Spinal cord (tissue), 10 donors: ENCODE measurements around the gene RAB40C. TPM values are rescaled to one million over a fixed set of nuclear protein-coding genes. Genes with fewer than 3 reads are reported as not detected.

Experiments used
- DNase-seq, 6 donors: peaks; one replicate each; pipeline versions ENCODE4 v3.0.0 to v3.0.0-alpha.2; 2013 to 2015; ENCODE audit warnings: low spot score in 6 of 6, low read depth in 4 of 6
- H3K27ac ChIP-seq: one replicate; pipeline ENCODE4 v1.5.1; 2013; ENCODE audit warnings: low read depth, low read length, control low read depth
- H3K27me3 ChIP-seq: one replicate; pipeline ENCODE4 v1.6.1; 2013; ENCODE audit warnings: low read length; ENCODE audit not compliant: control insufficient read depth, insufficient read depth
- H3K36me3 ChIP-seq: one replicate; pipeline ENCODE4 v1.6.1; 2013; ENCODE audit warnings: low read length; ENCODE audit not compliant: control insufficient read depth, insufficient read depth
- H3K4me1 ChIP-seq: one replicate; pipeline ENCODE4 v1.6.1; 2013; ENCODE audit warnings: low read length; ENCODE audit not compliant: control insufficient read depth, insufficient read depth
- H3K4me3 ChIP-seq: one replicate; pipeline ENCODE4 v1.5.1; 2013; ENCODE audit warnings: low read depth, low read length, control low read depth
- H3K9me3 ChIP-seq: one replicate; pipeline ENCODE4 v1.6.1; 2013; ENCODE audit warnings: low read length; ENCODE audit not compliant: control insufficient read depth, insufficient read depth
- WGBS: methylation state at CpG from one replicate; pipeline ENCODE4 v1.1.5; 2013; ENCODE audit warnings: missing lambda C conversion rate; ENCODE audit not compliant: insufficient coverage; 5-methylcytosine and 5-hydroxymethylcytosine counted together
- long read RNA-seq, 4 donors: transcript quantifications; one replicate each; lab custom pipeline, GENCODE V29; 2026
- polyA plus RNA-seq, 2 donors: library from polyadenylated mRNA; unstranded; fragments of 120-200 nt; gene quantifications; one replicate each; pipeline ENCODE4 v1.2.1, GENCODE V29; 2013; ENCODE audit not compliant: insufficient read length in 2 of 2
- total RNA-seq, 2 donors: library from RNA; depleted of rRNA in 1 of 2; stranded (reverse); fragments of 120-200 nt in 1 of 2; fragments of >200 nt in 1 of 2; gene quantifications; one replicate each; pipeline versions ENCODE4 v1.2.3 to v1.2.4, GENCODE V29; 2013 to 2014
- donor health status: healthy.

Gene RAB40C, protein sequence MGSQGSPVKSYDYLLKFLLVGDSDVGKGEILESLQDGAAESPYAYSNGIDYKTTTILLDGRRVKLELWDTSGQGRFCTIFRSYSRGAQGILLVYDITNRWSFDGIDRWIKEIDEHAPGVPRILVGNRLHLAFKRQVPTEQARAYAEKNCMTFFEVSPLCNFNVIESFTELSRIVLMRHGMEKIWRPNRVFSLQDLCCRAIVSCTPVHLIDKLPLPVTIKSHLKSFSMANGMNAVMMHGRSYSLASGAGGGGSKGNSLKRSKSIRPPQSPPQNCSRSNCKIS
- total RNA-seq: 10 to 100 TPM; 12.4 to 21.7 TPM
- 10 to 100 TPM; 38.4 to 45.7 TPM for polyA plus RNA-seq
- long read RNA-seq, donor 1, transcript RAB40C-201 (6 exons, 2,699 nt): minor isoform, 5 of 12 reads
- long read RNA-seq, donor 1, transcript RAB40C-204 (7 exons, 2,569 nt): major isoform, 6 of 12 reads
- long read RNA-seq, donor 1, partial matches to known transcripts: 0 of 12 reads
- long read RNA-seq, donor 1, other reads (novel, unspliced or antisense): 0 of 12 reads
- long read RNA-seq, donor 2, partial matches to known transcripts: 0 of 5 reads
- long read RNA-seq, donor 2, other reads (novel, unspliced or antisense): 0 of 5 reads
- long read RNA-seq, donor 3, partial matches to known transcripts: 0 of 3 reads
- long read RNA-seq, donor 3, other reads (novel, unspliced or antisense): 0 of 3 reads
- long read RNA-seq, donor 4, partial matches to known transcripts: 0 of 5 reads
- long read RNA-seq, donor 4, other reads (novel, unspliced or antisense): 0 of 5 reads

GRCh38 chr16:589658-590187 lies at the start of gene RAB40C:
Gene RAB40C, plus strand, starts transcription at chr16:590066. Its CDS starts 226 bp downstream, at chr16:590292.
- Histone ChIP-seq H3K4me1 (peaks cover 76% of the 10 kb centered on the region), H3K36me3 (peaks cover 35% of the 10 kb centered on the region), H3K27me3 (no peaks in the 10 kb centered on the region), H3K27ac (peak within 1 kb of the TSS; percentile 97), H3K9me3 (no peaks in the 10 kb centered on the region), H3K4me3 (peak within 1 kb of the TSS; percentile 82)
- DNase-seq: peak; percentile 93 to 99 (median 95)
- under 1% methylated on average over 67 of the region's 67 CpGs for WGBS

DNA sequence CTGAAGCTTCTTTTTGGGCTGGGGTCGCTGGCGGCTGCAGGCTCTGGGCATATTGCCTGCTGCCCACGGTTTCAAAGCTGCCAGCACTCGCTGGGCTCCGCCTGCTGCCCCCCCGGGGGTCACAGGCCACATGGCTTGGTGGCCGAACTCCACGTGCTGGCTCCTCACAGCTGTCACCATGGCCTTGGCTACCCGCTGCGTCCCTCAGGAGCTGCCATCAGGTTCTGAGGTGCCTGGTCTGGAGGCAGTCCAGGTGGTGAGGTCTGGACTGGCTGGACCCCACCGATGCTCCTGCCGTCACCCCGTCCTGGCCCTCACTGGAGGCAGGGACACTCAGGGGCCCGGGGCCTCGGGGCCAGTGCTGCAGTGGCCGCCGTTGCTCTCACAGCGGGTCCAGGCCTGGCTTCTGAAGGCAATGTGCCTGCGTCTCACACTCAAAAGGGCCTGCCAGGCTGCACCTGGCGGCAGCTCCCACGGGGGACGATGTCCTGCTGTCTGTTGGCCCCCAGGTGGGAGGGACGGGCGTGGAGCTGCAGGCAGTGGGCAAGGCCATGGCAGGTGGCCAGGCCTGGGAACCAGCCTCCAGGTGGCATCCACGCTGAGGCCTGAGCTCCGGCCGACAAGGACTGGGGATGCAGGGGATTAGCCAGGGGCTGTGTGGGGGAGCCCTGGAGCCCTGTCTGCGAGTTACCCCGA lies 49.1 kb upstream of the RAB40C start:
- Histone ChIP-seq H3K9me3 (no peaks in the 10 kb centered on the region), H3K4me3 (no peak overlapping the region), H3K27me3 (no peaks in the 10 kb centered on the region), H3K36me3 (peaks cover 94% of the 10 kb centered on the region), H3K4me1 (no peaks in the 10 kb centered on the region), H3K27ac (no peak overlapping the region)
- DNase-seq: no peak
- 89% methylated on average over 29 of the region's 29 CpGs for WGBS

- Histone ChIP-seq H3K4me1 (no peaks in the 10 kb centered on the region), H3K9me3 (no peaks in the 10 kb centered on the region), H3K27me3 (no peaks in the 10 kb centered on the region), H3K36me3 (peaks cover 94% of the 10 kb centered on the region), H3K27ac (no peak overlapping the region), H3K4me3 (no peak overlapping the region)
- 83% methylated on average over 49 of the region's 51 CpGs for WGBS
- no peak for DNase-seq
These were observed 46.3 kb upstream of the RAB40C start for GRCh38 chr16:543301-544164.

DNA sequence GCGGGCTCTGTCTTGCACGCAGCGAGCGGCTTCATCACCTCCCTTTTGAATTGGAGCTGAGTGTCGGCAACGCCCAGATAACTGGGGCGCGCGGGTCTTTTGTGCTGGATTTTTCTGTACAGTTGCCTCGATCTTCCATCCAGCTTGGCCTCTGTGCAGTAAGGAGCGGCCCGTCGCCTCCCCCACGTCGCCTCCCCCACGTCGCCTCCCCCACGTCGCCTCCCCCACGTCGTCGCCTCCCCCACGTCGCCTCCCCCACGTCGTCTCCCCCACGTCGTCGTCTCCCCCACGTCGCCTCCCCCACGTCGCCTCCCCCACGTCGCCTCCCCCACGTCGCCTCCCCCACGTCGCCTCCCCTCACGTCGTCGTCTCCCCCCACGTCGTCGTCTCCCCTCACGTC lies 45.3 kb upstream of the RAB40C start:
- Histone ChIP-seq H3K27ac (no peak overlapping the region), H3K9me3 (no peaks in the 10 kb centered on the region), H3K36me3 (peaks cover 96% of the 10 kb centered on the region), H3K4me1 (no peaks in the 10 kb centered on the region), H3K4me3 (no peak overlapping the region), H3K27me3 (no peaks in the 10 kb centered on the region)
- 89% methylated on average over 27 of the region's 46 CpGs for WGBS
- no peak for DNase-seq

DNA sequence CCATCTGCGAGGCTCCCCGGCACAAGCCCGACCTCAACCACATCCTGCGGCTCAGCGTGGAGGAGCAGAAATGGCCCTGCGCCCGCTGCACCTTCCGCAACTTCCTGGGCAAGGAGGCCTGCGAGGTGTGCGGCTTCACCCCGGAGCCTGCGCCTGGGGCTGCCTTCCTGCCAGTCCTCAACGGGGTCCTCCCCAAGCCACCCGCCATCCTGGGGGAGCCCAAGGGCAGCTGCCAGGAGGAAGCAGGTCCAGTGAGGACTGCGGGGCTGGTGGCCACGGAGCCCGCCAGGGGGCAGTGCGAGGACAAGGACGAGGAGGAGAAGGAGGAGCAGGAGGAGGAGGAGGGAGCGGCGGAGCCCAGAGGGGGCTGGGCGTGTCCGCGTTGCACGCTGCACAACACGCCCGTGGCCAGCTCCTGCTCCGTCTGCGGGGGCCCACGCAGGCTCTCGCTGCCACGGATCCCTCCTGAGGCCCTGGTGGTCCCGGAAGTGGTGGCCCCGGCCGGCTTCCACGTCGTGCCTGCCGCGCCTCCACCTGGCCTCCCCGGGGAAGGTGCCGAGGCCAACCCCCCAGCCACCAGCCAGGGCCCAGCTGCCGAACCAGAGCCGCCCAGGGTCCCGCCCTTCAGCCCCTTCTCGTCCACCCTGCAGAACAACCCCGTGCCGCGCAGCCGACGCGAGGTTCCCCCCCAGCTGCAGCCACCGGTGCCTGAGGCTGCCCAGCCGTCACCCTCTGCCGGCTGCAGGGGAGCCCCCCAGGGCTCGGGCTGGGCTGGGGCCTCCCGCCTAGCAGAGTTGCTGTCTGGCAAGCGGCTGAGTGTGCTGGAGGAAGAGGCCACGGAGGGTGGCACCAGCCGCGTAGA lies 42.7 kb upstream of the RAB40C start:
- 84% methylated on average over 54 of the region's 60 CpGs for WGBS
- Histone ChIP-seq H3K27ac (no peak overlapping the region), H3K9me3 (no peaks in the 10 kb centered on the region), H3K27me3 (no peaks in the 10 kb centered on the region), H3K4me1 (no peaks in the 10 kb centered on the region), H3K4me3 (no peak overlapping the region), H3K36me3 (peaks cover 96% of the 10 kb centered on the region)
- peak in 2 of 6 donors; percentile 28 to 38 for DNase-seq

GRCh38 chr16:548586-548985 lies 41.3 kb upstream of the RAB40C start:
- no peak for DNase-seq

DNA sequence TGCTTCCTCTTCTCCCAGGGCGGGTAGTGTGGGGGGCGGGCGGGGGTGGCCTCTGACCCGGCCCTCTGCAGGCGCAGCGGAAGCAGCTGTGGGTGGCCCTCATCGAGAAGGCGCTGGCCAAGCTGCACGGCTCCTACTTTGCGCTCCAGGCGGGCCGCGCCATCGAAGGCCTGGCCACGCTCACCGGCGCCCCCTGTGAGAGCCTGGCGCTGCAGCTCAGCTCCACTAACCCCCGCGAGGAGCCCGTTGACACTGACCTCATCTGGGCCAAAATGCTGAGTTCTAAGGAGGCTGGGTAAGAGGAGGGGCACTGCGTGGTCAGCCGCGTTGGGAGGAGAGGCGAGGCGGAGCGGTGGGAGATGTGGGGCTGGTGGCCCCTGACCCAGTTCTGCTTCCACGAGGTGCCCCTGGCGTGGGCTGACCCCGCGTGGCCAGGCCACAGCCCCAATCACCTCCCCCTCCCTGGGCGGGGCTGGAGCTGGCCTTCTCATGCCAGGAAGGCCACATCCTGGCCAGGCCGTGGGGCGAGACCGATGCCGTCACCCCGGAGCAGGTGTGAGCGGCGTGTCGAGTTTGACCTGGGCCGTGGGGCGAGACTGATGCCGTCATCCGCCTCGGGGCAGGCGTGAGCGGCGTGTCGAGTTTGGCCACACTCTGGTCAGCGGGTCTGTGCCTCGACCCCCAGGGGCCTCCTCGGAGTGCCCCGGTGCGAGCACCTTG lies 40.2 kb upstream of the RAB40C start:
- 95% methylated on average over 54 of the region's 54 CpGs for WGBS
- Histone ChIP-seq H3K9me3 (no peaks in the 10 kb centered on the region), H3K27ac (no peak overlapping the region), H3K4me1 (peaks cover 10% of the 10 kb centered on the region), H3K27me3 (no peaks in the 10 kb centered on the region), H3K4me3 (no peak overlapping the region), H3K36me3 (peaks cover 98% of the 10 kb centered on the region)
- no peak for DNase-seq

More at GRCh38 chr16:548586-548985, 41.3 kb upstream of the RAB40C start:
- Histone ChIP-seq H3K9me3 (no peaks in the 10 kb centered on the region), H3K4me3 (no peak overlapping the region), H3K4me1 (no peaks in the 10 kb centered on the region), H3K36me3 (peaks cover 98% of the 10 kb centered on the region), H3K27me3 (no peaks in the 10 kb centered on the region), H3K27ac (no peak overlapping the region)
- WGBS: 96% methylated on average over 21 of the region's 21 CpGs

GRCh38 chr16:551210-551609 lies 38.7 kb upstream of the RAB40C start:
- WGBS: 92% methylated on average over 26 of the region's 28 CpGs
- no peaks in the 10 kb centered on the region for H3K27me3 ChIP-seq
- DNase-seq: no peak
- H3K4me1 ChIP-seq: peaks cover 22% of the 10 kb centered on the region
- H3K36me3 ChIP-seq: peaks cover 92% of the 10 kb centered on the region
- H3K27ac ChIP-seq: no peak overlapping the region
- H3K4me3 ChIP-seq: no peak overlapping the region
- no peaks in the 10 kb centered on the region for H3K9me3 ChIP-seq
